Uterus (tissue), 4 donors: ENCODE measurements around the gene RFPL4A. TPM values are rescaled to one million over a fixed set of nuclear protein-coding genes. Genes with fewer than 3 reads are reported as not detected.
"Not testable (repeated sequence)": the region's sequence is repeated elsewhere in the genome, so short reads cannot be mapped to it uniquely, and the experiment has no call there.

Experiments
- DNase-seq, 2 donors: peaks; one replicate each; pipeline ENCODE4 v3.0.0-alpha.2; 2019 to 2020
- H3K27ac ChIP-seq, 2 donors: fragments of 200-600 bp; sonication (generic); 1 replicate in 1 of 2; 2 replicates in 1 of 2; pipeline ENCODE4 v1.5.1; 2016 to 2018
- H3K27me3 ChIP-seq, 2 donors: fragments of 200-600 bp; sonication (generic); one replicate each; pipeline ENCODE4 v1.5.1; 2018 to 2019; ENCODE audit warnings: control low read depth in 1 of 2
- H3K36me3 ChIP-seq, 2 donors: fragments of 200-600 bp; sonication (generic); one replicate each; pipeline ENCODE4 v1.5.1; 2019; ENCODE audit warnings: control low read depth in 1 of 2
- H3K4me1 ChIP-seq, 2 donors: fragments of 200-600 bp; sonication (generic); one replicate each; pipeline ENCODE4 v1.5.1; 2018 to 2019; ENCODE audit warnings: control low read depth in 1 of 2
- H3K4me3 ChIP-seq, 2 donors: fragments of 200-600 bp; sonication (generic); 1 replicate in 1 of 2; 2 replicates in 1 of 2; pipeline ENCODE4 v1.5.1; 2018 to 2019; ENCODE audit warnings: mild to moderate bottlenecking in 1 of 2
- H3K9me3 ChIP-seq, 2 donors: fragments of 200-600 bp; sonication (generic); one replicate each; pipeline ENCODE4 v1.5.1; 2019; ENCODE audit warnings: control low read depth in 1 of 2
- POLR2A ChIP-seq, 2 donors: fragments of 450-650 bp; IDR thresholded peaks; one replicate each; pipeline ENCODE4 v1.6.1; 2016; ENCODE audit warnings: antibody characterized with exemption in 2 of 2, mild to moderate bottlenecking in 1 of 2, moderate library complexity in 1 of 2
- intact Hi-C: fragments of 100-400 bp; cut with DNase I; formaldehyde crosslinking; loops from one replicate; pipeline ENCODE4 v1.15.1; 2023; ENCODE audit warnings: low total_unique reads
- total RNA-seq, 4 donors: library from RNA; depleted of rRNA in 3 of 4; stranded (reverse); fragments of >200 nt in 3 of 4; gene quantifications; one replicate each; pipeline versions ENCODE4 v1.1.0 to v1.2.4, GENCODE V29; 2014 to 2023
- TF ChIP-seq, protein P1 (sequence below), 4 experiments: fragments of 200-600 bp in 2 of 4; fragments of 450-650 bp in 2 of 4; sonication (generic) in 2 of 4; IDR thresholded peaks; one replicate each; pipeline ENCODE4 v1.5.1; 2016 to 2019; ENCODE audit warnings: antibody characterized with exemption in 4 of 4, mild to moderate bottlenecking in 2 of 4, moderate library complexity in 1 of 4
- donor health status: DM: yes; HTN: yes; CAD: no.

The RFPL4A gene
- total RNA-seq, 4 donors from 2014 or later = not detected

- Histone ChIP-seq H3K4me1 (no peaks in the 10 kb centered on the region), H3K36me3 (no peaks in the 10 kb centered on the region), H3K27ac (no peak overlapping the region), H3K4me3 (no peak overlapping the region), H3K27me3 (no peaks in the 10 kb centered on the region), H3K9me3 (peaks cover 0 to 4% of the 10 kb centered on the region in 2 donors)
- DNase-seq = no peak
- TF ChIP-seq, protein P1, sequence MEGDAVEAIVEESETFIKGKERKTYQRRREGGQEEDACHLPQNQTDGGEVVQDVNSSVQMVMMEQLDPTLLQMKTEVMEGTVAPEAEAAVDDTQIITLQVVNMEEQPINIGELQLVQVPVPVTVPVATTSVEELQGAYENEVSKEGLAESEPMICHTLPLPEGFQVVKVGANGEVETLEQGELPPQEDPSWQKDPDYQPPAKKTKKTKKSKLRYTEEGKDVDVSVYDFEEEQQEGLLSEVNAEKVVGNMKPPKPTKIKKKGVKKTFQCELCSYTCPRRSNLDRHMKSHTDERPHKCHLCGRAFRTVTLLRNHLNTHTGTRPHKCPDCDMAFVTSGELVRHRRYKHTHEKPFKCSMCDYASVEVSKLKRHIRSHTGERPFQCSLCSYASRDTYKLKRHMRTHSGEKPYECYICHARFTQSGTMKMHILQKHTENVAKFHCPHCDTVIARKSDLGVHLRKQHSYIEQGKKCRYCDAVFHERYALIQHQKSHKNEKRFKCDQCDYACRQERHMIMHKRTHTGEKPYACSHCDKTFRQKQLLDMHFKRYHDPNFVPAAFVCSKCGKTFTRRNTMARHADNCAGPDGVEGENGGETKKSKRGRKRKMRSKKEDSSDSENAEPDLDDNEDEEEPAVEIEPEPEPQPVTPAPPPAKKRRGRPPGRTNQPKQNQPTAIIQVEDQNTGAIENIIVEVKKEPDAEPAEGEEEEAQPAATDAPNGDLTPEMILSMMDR (IDR thresholded peaks at IDR 0.05) = no peak
- no peak for TF ChIP-seq POLR2A (IDR thresholded peaks at IDR 0.05)
- intact Hi-C loops = no loop called here
These were observed 5.5 kb upstream of the RFPL4A start for GRCh38 chr19:55753401-55753800.

DNA sequence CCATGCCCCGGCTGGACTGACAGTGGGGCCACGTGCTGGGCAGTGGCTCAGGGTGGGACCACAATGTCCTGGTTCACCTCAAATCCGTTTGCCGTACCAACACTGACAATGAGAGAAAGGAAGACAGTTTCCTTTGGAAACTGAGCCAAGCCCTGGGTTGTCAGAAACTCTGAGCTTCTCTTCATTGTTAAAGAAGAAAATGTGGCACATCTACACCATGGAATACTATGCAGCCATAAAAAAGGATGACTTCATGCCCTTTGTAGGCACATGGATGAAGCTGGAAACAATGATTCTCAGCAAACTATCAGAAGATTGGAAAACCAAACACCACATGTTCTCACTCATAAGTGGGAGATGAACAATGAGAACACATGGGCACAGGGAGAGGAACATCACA, 2.1 kb upstream of the RFPL4A start:
- H3K27ac ChIP-seq, intact Hi-C loops, H3K4me3 ChIP-seq, DNase-seq, H3K9me3 ChIP-seq, H3K27me3 ChIP-seq, H3K36me3 ChIP-seq, H3K4me1 ChIP-seq: not testable (repeated sequence)

DNA sequence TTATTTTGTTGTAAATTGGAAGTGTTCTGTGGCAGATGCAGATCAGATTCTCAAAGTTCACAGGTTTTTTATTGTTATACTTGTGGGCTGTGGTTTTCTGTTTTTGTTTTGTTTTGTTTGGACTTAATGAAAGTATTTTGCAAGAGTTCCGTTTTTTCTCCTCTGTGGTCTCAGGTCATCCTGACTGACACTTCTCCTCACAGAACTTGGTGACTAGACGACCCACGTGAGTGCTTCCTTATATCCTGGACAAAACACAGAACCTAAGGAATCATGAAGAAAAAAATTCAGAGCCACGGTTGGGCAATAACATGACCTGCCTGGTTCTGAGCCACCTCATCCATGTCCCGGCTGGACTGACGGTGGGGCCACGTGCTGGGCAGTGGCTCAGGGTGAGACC, 7.6 kb downstream of the RFPL4A start:
- no peak for DNase-seq
- Histone ChIP-seq H3K4me1 (no peaks in the 10 kb centered on the region), H3K4me3 (no peak overlapping the region), H3K36me3 (no peaks in the 10 kb centered on the region), H3K27ac (no peak overlapping the region), H3K9me3 (no peaks in the 10 kb centered on the region), H3K27me3 (no peaks in the 10 kb centered on the region)
- TF ChIP-seq, protein P1 (IDR thresholded peaks at IDR 0.05) = no peak
- no peak for TF ChIP-seq POLR2A (IDR thresholded peaks at IDR 0.05)
- intact Hi-C loops = no loop called here

- H3K27me3 ChIP-seq, intact Hi-C loops, H3K36me3 ChIP-seq, DNase-seq, H3K4me3 ChIP-seq, H3K9me3 ChIP-seq, H3K4me1 ChIP-seq, H3K27ac ChIP-seq: not testable (repeated sequence)
These were observed 9.9 kb downstream of the RFPL4A start, which contains the start of gene RFPL4AL1 for GRCh38 chr19:55768818-55769217. Gene RFPL4AL1 (plus strand): TSS chr19:55769118. CDS start chr19:55771805, 2,687 bp downstream.

DNA sequence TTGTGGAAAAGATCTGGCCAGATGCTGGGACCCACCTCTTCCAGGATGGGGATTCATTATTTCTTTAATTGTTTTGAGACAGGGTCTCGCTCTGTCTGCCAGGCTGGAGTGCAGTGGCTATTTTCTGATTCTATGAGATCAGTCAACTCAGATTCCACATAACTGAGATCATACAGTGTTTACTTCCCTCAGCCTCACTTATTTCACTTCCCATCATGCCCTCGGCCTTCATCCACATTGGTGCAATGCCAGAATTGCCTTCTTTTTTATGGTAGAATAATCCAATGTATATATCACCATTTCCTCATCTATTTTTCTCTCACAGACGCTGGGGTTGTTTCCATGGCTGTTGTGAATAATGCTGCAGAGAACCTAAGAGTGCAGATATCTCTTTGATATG, 10.7 kb downstream of the RFPL4A start:
- H3K4me3 ChIP-seq, H3K27ac ChIP-seq, H3K9me3 ChIP-seq, H3K36me3 ChIP-seq, intact Hi-C loops, DNase-seq, H3K27me3 ChIP-seq, H3K4me1 ChIP-seq: not testable (repeated sequence)

GRCh38 chr19:55777528-55777927, 18.6 kb downstream of the RFPL4A start:
- intact Hi-C loops = no loop called here

More at GRCh38 chr19:55777528-55777927, 18.6 kb downstream of the RFPL4A start:
- H3K4me1 ChIP-seq = no peaks in the 10 kb centered on the region
- no peak overlapping the region for H3K27ac ChIP-seq
- no peak overlapping the region for H3K4me3 ChIP-seq
- H3K27me3 ChIP-seq = no peaks in the 10 kb centered on the region
- no peak for TF ChIP-seq POLR2A (IDR thresholded peaks at IDR 0.05)
- TF ChIP-seq, protein P1 (IDR thresholded peaks at IDR 0.05) = no peak
- no peaks in the 10 kb centered on the region for H3K9me3 ChIP-seq
- no peaks in the 10 kb centered on the region for H3K36me3 ChIP-seq
- no peak for DNase-seq
